ENCODE results near the gene ARPC5L. TPM values are rescaled to one million over a fixed set of nuclear protein-coding genes. Genes with fewer than 3 reads are reported as not detected.

The ARPC5L gene
- 10 to 100 TPM; 34.8 to 45.5 (median 42.3) TPM for total RNA-seq

GRCh38 chr9:124861342-124862229 lies at the start of gene ARPC5L, which contains the start of gene RPL35:
TSS of gene ARPC5L (plus strand) at chr9:124862130. CDS start at chr9:124869291, 7,161 bp downstream.
TSS of gene RPL35 (minus strand) at chr9:124861957. CDS start at chr9:124861912, 45 bp downstream.
- 0% methylated on average over 58 to 69 of the region's 92 CpGs for WGBS, 2 donors
- H3K4me3 ChIP-seq (ENCODE audit: low read depth, poor library complexity, severe bottlenecking) = peak within 1 kb of the TSS; percentile 54
- TF ChIP-seq CTCF (IDR thresholded peaks at IDR 0.05) (no peak), POLR2A (IDR thresholded peaks at IDR 0.05) (peak in 1 of 2 donors; percentile 68)
- DNase-seq (ENCODE audit: low spot score in 2 of 2) = peak; percentile 92 to 99
- intact Hi-C loops (cut with DNase I; ENCODE audit: low total_unique reads) = no loop called here

- peak in 1 of 2 donors; percentile 94 for DNase-seq (ENCODE audit: low spot score in 2 of 2)
- WGBS, 2 donors = 48 to 54% methylated on average over 6 of the region's 6 CpGs
- intact Hi-C loops (cut with DNase I; ENCODE audit: low total_unique reads) = no loop called here
- no peak for TF ChIP-seq POLR2A (IDR thresholded peaks at IDR 0.05)
- no peak for TF ChIP-seq CTCF (IDR thresholded peaks at IDR 0.05)
- no peak overlapping the region for H3K4me3 ChIP-seq (ENCODE audit: low read depth, poor library complexity, severe bottlenecking)
Measured at GRCh38 chr9:124812441-124812876, 49.5 kb upstream of the ARPC5L start.

GRCh38 chr9:124813041-124813440 lies 48.9 kb upstream of the ARPC5L start:
- DNase-seq (ENCODE audit: low spot score in 2 of 2) = no peak
- WGBS, 2 donors = 63 to 77% methylated on average over 7 of the region's 7 CpGs
- no peak overlapping the region for H3K4me3 ChIP-seq (ENCODE audit: low read depth, poor library complexity, severe bottlenecking)
- TF ChIP-seq CTCF (IDR thresholded peaks at IDR 0.05) (no peak), POLR2A (IDR thresholded peaks at IDR 0.05) (no peak)
- intact Hi-C loops (cut with DNase I; ENCODE audit: low total_unique reads) = no loop called here

DNA sequence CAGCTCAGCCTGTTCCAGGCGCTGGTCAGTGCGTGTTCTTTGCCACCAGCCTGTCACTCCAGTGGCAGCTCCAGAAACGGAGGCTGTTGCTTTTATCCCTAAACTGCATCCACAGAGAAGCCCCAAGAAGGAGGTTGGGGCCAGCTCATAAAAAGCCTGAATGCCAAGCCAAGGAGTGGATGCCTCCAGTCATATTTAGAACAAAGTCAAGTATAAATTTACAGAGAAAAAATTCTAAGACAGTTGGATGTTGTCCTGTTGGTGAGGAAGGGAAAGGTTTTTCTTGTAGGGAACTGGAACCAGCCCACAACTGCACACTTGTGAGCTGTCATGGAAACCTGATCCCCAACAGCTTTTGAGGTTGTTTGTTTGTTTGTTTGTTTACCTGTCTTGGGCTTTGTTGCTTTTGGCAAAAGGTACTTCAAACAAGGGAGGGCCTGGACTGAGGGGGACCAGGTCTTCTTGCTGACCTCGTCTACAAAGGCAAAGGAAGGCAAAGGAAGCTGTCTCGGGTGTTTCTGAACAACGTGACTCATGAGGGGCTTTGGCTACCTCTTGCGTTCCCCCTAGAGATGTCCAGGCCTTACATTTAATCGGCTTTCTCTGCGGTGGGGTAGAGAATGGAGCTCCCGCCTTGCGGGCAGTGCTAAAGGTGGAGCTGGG lies 48.3 kb upstream of the ARPC5L start:
- intact Hi-C loops (cut with DNase I; ENCODE audit: low total_unique reads) = no loop called here
- no peak for DNase-seq (ENCODE audit: low spot score in 2 of 2)
- no peak overlapping the region for H3K4me3 ChIP-seq (ENCODE audit: low read depth, poor library complexity, severe bottlenecking)
- WGBS, 2 donors = 38 to 45% methylated on average over 11 of the region's 11 CpGs
- TF ChIP-seq POLR2A (IDR thresholded peaks at IDR 0.05) = no peak
- TF ChIP-seq CTCF (IDR thresholded peaks at IDR 0.05) = no peak

DNA sequence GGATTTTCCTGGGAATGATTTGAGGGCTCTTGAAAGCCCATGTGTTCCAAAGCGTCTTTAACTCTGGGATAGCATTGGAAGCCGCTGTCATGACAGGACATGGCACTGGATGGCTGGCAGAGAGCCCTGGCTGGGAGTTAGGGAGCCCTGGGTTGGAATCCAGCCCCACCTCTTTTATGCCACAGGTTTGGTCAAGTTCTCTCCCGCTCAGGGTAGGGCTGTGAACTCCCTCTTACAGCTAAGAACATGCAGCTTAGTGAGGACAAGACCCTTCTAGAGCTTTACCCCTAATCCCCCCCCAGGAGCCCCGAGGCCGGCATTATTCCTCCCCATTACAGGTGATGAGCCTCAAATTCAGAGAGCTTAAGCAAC lies 47.8 kb upstream of the ARPC5L start:
- WGBS, 2 donors = 38 to 65% methylated on average over 5 of the region's 5 CpGs
- no peak overlapping the region for H3K4me3 ChIP-seq (ENCODE audit: low read depth, poor library complexity, severe bottlenecking)
- no peak for TF ChIP-seq POLR2A (IDR thresholded peaks at IDR 0.05)
- DNase-seq (ENCODE audit: low spot score in 2 of 2) = no peak
- intact Hi-C loops (cut with DNase I; ENCODE audit: low total_unique reads) = no loop called here

- intact Hi-C loops (cut with DNase I; ENCODE audit: low total_unique reads) = no loop called here
- H3K4me3 ChIP-seq (ENCODE audit: low read depth, poor library complexity, severe bottlenecking) = no peak overlapping the region
- 63 to 75% methylated on average over 5 of the region's 5 CpGs for WGBS, 2 donors
- DNase-seq (ENCODE audit: low spot score in 2 of 2) = no peak
- TF ChIP-seq CTCF (IDR thresholded peaks at IDR 0.05) = no peak
Measured at GRCh38 chr9:124815601-124816000, 46.3 kb upstream of the ARPC5L start.
